Panc1 (cell line): ENCODE data around the gene TFCP2L1. TPM values are rescaled to one million over a fixed set of nuclear protein-coding genes. Genes with fewer than 3 reads are reported as not detected.

Source experiments
- ATAC-seq: fragments of 200-7000 bp; cut with Tn5 transposase; 2 replicates; pipeline ENCODE4 v1.9.1; 2020; ENCODE audit warnings: mild to moderate bottlenecking, moderate library complexity
- BruUV-seq: library from RNA; stranded (reverse); fragments of 400-500 nt; replicated peaks from 2 replicates; lab custom pipeline; 2021; lab: Mats Ljungman, UMichigan
- CTCF ChIA-PET: fragments of 300-600 bp; sonication (Branson Sonifier 250); formaldehyde crosslinking; loops from one replicate; lab custom pipeline; 2022; ENCODE audit warnings: antibody characterized with exemption; lab: Charles Lee
- POLR2A ChIA-PET: fragments of 300-600 bp; sonication (Branson Sonifier 250); formaldehyde crosslinking; loops from one replicate; lab custom pipeline; 2022; ENCODE audit warnings: antibody characterized with exemption; lab: Charles Lee
- DNase-seq: peaks from one replicate; pipeline ENCODE4 v3.0.0-alpha.2; 2010; ENCODE audit warnings: low read depth, low spot score
- H3K27ac ChIP-seq: 2 replicates; pipeline ENCODE4 v1.5.1; 2011; ENCODE audit warnings: mild to moderate bottlenecking, low read length, inconsistent platforms
- H3K27me3 ChIP-seq: fragments of 200-500 bp; sonication (Bioruptor generic); 2 replicates; pipeline ENCODE4 v1.6.0; 2014; ENCODE audit warnings: low read length, inconsistent platforms; ENCODE audit not compliant: control insufficient read depth, insufficient read depth
- H3K36me3 ChIP-seq: fragments of 200-500 bp; sonication (Bioruptor generic); 2 replicates; pipeline ENCODE4 v1.5.1; 2014; ENCODE audit warnings: inconsistent platforms, mild to moderate bottlenecking, low read length, moderate library complexity; ENCODE audit not compliant: control insufficient read depth, insufficient read depth
- H3K4me1 ChIP-seq: 2 replicates; pipeline ENCODE4 v1.5.1; 2011; ENCODE audit warnings: inconsistent platforms, mild to moderate bottlenecking, low read length, moderate library complexity; ENCODE audit not compliant: control insufficient read depth, insufficient read depth
- H3K4me3 ChIP-seq, 2 experiments: 2 replicates each; pipeline ENCODE4 v1.5.1; 2011 to 2012; ENCODE audit warnings: low read depth in 2 of 2, low read length in 2 of 2, mild to moderate bottlenecking in 2 of 2, inconsistent platforms in 1 of 2, moderate library complexity in 1 of 2
- H3K9me3 ChIP-seq: fragments of 200-500 bp; sonication (Bioruptor generic); 2 replicates; pipeline ENCODE4 v1.5.1; 2014; ENCODE audit warnings: low read depth, mild to moderate bottlenecking, inconsistent platforms, low read length, moderate library complexity; ENCODE audit not compliant: control insufficient read depth, insufficient read depth
- POLR2AphosphoS5 ChIP-seq: IDR thresholded peaks from 2 replicates; pipeline ENCODE4 v1.6.1; 2012; ENCODE audit warnings: mild to moderate bottlenecking, low read depth, low read length, moderate library complexity
- SIN3A ChIP-seq: IDR thresholded peaks from 2 replicates; pipeline ENCODE4 v1.6.1; 2012; ENCODE audit warnings: low read depth, mild to moderate bottlenecking, low read length, moderate library complexity, borderline replicate concordance; ENCODE audit not compliant: insufficient read depth
- TCF7L2 ChIP-seq: IDR thresholded peaks from 2 replicates; pipeline ENCODE4 v1.6.1; 2011; ENCODE audit warnings: mild to moderate bottlenecking, low read depth, low read length, inconsistent platforms
- in situ Hi-C: cut with HindIII; loops from 2 replicates; pipeline ENCODE4 v1.10.0; 2016; ENCODE audit warnings: low sequenced_read_pairs, low pct_unique_long_range_greater_than_20kb
- intact Hi-C: fragments of 100-400 bp; cut with micrococcal nuclease; formaldehyde crosslinking; loops from one replicate; pipeline ENCODE4 v1.10.0; 2022; ENCODE audit not compliant: unreplicated experiment
- total RNA-seq: library from RNA; stranded (reverse); gene quantifications from one replicate; pipeline ENCODE4 v1.2.1, GENCODE V29; 2021; ENCODE audit not compliant: unreplicated experiment
- TF ChIP-seq, protein P1 (sequence below): fragments of 450-650 bp; IDR thresholded peaks from 2 replicates; pipeline ENCODE4 v1.5.1; 2017; ENCODE audit warnings: mild to moderate bottlenecking
- TF ChIP-seq, protein P2 (sequence below), 2 experiments: IDR thresholded peaks; 2 replicates each; pipeline ENCODE4 v1.6.1; 2011 to 2012; ENCODE audit warnings: low read depth in 2 of 2, control low read depth in 1 of 2, low read length in 1 of 2, mild to moderate bottlenecking in 1 of 2, moderate library complexity in 1 of 2; ENCODE audit not compliant: insufficient read depth in 1 of 2

TFCP2L1 gene
- total RNA-seq, 1 experiment from 2014 or later, result 4.9 TPM

DNA sequence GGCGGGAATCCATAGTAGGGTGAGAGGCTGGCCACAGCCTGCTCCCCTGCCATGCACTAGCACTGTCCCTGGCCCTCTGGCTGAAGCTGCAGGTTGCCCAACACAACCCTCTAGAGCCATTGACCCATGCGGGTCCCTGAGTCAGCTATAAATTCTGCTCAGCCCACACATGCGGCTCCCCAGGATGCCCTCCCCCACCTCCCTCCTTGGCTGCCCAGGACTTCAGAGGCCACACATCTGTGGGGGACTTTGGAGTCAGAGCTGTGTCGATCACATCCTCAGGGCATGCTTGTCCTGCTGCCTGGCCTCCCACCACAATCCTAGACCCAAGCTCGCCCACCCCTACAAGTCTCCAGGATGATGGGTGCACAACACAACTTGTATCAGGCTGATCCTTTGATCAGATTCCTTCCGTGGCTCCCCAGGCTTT lies 97.0 kb downstream of the TFCP2L1 start:
- BruUV-seq, result no TSS peak
- ChIA-PET POLR2A (no interaction called here), CTCF (no interaction called here)
- H3K27me3 ChIP-seq, result no peaks in the 10 kb centered on the region
- TF ChIP-seq, protein P1, sequence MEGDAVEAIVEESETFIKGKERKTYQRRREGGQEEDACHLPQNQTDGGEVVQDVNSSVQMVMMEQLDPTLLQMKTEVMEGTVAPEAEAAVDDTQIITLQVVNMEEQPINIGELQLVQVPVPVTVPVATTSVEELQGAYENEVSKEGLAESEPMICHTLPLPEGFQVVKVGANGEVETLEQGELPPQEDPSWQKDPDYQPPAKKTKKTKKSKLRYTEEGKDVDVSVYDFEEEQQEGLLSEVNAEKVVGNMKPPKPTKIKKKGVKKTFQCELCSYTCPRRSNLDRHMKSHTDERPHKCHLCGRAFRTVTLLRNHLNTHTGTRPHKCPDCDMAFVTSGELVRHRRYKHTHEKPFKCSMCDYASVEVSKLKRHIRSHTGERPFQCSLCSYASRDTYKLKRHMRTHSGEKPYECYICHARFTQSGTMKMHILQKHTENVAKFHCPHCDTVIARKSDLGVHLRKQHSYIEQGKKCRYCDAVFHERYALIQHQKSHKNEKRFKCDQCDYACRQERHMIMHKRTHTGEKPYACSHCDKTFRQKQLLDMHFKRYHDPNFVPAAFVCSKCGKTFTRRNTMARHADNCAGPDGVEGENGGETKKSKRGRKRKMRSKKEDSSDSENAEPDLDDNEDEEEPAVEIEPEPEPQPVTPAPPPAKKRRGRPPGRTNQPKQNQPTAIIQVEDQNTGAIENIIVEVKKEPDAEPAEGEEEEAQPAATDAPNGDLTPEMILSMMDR, result no peak
- TF ChIP-seq SIN3A (no peak), TCF7L2 (no peak), POLR2AphosphoS5 (no peak)
- TF ChIP-seq, protein P2, sequence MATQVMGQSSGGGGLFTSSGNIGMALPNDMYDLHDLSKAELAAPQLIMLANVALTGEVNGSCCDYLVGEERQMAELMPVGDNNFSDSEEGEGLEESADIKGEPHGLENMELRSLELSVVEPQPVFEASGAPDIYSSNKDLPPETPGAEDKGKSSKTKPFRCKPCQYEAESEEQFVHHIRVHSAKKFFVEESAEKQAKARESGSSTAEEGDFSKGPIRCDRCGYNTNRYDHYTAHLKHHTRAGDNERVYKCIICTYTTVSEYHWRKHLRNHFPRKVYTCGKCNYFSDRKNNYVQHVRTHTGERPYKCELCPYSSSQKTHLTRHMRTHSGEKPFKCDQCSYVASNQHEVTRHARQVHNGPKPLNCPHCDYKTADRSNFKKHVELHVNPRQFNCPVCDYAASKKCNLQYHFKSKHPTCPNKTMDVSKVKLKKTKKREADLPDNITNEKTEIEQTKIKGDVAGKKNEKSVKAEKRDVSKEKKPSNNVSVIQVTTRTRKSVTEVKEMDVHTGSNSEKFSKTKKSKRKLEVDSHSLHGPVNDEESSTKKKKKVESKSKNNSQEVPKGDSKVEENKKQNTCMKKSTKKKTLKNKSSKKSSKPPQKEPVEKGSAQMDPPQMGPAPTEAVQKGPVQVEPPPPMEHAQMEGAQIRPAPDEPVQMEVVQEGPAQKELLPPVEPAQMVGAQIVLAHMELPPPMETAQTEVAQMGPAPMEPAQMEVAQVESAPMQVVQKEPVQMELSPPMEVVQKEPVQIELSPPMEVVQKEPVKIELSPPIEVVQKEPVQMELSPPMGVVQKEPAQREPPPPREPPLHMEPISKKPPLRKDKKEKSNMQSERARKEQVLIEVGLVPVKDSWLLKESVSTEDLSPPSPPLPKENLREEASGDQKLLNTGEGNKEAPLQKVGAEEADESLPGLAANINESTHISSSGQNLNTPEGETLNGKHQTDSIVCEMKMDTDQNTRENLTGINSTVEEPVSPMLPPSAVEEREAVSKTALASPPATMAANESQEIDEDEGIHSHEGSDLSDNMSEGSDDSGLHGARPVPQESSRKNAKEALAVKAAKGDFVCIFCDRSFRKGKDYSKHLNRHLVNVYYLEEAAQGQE (IDR thresholded peaks at IDR 0.05; ENCODE audit: insufficient read depth in 1 of 2, low read depth in 2 of 2, low read length in 1 of 2), result no peak
- H3K36me3 ChIP-seq, result no peaks in the 10 kb centered on the region
- no peaks in the 10 kb centered on the region for H3K4me1 ChIP-seq
- no peaks in the 10 kb centered on the region for H3K9me3 ChIP-seq
- DNase-seq, result no peak
- ATAC-seq, result no peak
- in situ Hi-C loops, result no loop called here
- intact Hi-C loops, result no loop called here
- no peak overlapping the region for H3K4me3 ChIP-seq
- no peak overlapping the region for H3K27ac ChIP-seq

DNA sequence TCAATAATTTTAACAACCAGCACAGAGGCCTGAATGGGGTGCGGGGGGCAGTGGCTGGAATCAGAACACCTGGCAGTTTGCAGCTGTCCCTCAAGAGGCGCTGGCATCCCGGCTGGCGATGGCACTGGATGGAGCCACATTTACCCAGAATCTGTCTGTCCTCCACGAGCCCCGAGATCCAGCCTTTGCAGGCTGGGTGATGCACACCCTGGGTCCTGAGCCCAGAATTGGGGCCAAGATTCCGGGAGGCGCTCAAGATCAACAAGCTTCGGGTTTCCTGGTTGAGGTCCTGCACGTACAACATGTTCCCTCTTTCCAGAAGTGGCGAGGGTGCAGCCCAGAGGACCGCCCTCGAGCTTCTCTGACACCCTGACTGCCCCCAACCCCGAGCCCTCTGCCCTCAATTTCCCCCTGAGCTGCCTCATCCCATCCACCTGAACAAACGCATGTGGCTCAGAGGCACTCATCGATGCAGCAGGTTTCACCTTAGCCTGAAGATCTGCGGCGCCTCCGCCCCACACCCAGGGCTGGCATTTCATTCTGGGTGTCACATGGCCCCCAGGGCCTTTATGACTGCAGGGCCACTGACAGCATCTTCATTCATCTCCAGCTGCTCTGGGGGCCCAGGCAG lies 97.5 kb downstream of the TFCP2L1 start:
- no TSS peak for BruUV-seq
- no peak for TF ChIP-seq POLR2AphosphoS5
- TF ChIP-seq, protein P2 (IDR thresholded peaks at IDR 0.05; ENCODE audit: insufficient read depth in 1 of 2, low read depth in 2 of 2, low read length in 1 of 2), result no peak
- TF ChIP-seq TCF7L2, result no peak
- TF ChIP-seq, protein P1, result no peak
- no peak for TF ChIP-seq SIN3A
- Histone ChIP-seq H3K4me3 (no peak overlapping the region), H3K36me3 (no peaks in the 10 kb centered on the region), H3K27ac (no peak overlapping the region), H3K27me3 (no peaks in the 10 kb centered on the region), H3K9me3 (no peaks in the 10 kb centered on the region), H3K4me1 (no peaks in the 10 kb centered on the region)
- ChIA-PET CTCF (no interaction called here), POLR2A (no interaction called here)
- no peak for ATAC-seq
- intact Hi-C loops, result no loop called here
- in situ Hi-C loops, result no loop called here
- no peak for DNase-seq
